Ovary (tissue), 3 donors: ENCODE results near the gene PHKA2.

Source experiments
- EP300 ChIP-seq: sonication (generic); formaldehyde crosslinking; IDR thresholded peaks from one replicate; pipeline ENCODE4 v1.6.1; 2017; ENCODE audit warnings: antibody characterized with exemption
- TF ChIP-seq, protein P1 (sequence below), 3 donors: fragments of 450-650 bp in 2 of 3; fragments of 200-600 bp in 1 of 3; IDR thresholded peaks; one replicate each; pipeline versions ENCODE4 v1.5.1 to v1.8.0; 2016 to 2022; ENCODE audit warnings: antibody characterized with exemption in 3 of 3, mild to moderate bottlenecking in 1 of 3
- donor health status: DM: no; HTN: no; CAD: no.

DNA sequence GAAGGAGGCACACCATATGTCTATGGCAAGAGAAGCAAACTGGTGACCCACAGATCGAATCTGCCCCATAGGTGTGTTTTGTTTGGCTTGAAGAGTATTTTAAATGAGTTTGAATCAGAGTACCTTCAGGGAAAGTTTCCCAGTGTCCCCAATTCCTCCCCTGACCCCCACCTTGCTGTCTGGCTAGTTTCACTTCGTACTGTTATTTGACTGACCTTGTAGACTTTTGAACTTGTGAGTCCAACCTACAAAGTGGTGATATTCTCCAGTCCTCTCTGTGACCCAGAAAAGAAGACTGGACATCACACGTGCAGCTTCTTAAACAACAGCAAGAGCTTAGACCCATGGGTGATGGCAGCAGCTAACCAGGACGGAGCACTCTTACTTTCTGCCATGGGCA, 39.4 kb downstream of the PHKA2 start:
- TF ChIP-seq, protein P1, sequence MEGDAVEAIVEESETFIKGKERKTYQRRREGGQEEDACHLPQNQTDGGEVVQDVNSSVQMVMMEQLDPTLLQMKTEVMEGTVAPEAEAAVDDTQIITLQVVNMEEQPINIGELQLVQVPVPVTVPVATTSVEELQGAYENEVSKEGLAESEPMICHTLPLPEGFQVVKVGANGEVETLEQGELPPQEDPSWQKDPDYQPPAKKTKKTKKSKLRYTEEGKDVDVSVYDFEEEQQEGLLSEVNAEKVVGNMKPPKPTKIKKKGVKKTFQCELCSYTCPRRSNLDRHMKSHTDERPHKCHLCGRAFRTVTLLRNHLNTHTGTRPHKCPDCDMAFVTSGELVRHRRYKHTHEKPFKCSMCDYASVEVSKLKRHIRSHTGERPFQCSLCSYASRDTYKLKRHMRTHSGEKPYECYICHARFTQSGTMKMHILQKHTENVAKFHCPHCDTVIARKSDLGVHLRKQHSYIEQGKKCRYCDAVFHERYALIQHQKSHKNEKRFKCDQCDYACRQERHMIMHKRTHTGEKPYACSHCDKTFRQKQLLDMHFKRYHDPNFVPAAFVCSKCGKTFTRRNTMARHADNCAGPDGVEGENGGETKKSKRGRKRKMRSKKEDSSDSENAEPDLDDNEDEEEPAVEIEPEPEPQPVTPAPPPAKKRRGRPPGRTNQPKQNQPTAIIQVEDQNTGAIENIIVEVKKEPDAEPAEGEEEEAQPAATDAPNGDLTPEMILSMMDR (IDR thresholded peaks at IDR 0.05) = no peak
- no peak for TF ChIP-seq EP300
